B cell (primary cell): ENCODE measurements around the gene PLXNA1. TPM values are rescaled to one million over a fixed set of nuclear protein-coding genes. Genes with fewer than 3 reads are reported as not detected.

Source experiments
- ATAC-seq: fragments of 200-7000 bp; cut with Tn5 transposase; one replicate; pipeline ENCODE4 v1.10.0; 2021; ENCODE audit warnings: low read depth, mild to moderate bottlenecking, moderate number of reproducible peaks, moderate library complexity
- CTCF ChIA-PET: fragments of 350-600 bp; sonication (Branson Sonifier 250); formaldehyde crosslinking; loops from one replicate; lab custom pipeline; 2021; ENCODE audit warnings: antibody characterized with exemption, inconsistent platforms; lab: Charles Lee
- POLR2A ChIA-PET: fragments of 350-600 bp; sonication (Branson Sonifier 250); formaldehyde crosslinking; loops from one replicate; lab custom pipeline; 2021; ENCODE audit warnings: antibody characterized with exemption; lab: Charles Lee
- DNase-seq: peaks from one replicate; pipeline ENCODE4 v3.0.0; 2013
- H2AFZ ChIP-seq: 2 replicates; pipeline ENCODE4 v1.6.1; 2012; ENCODE audit warnings: mild to moderate bottlenecking, low read depth, low read length; ENCODE audit not compliant: insufficient read depth, poor library complexity, severe bottlenecking
- H3K27ac ChIP-seq, 2 donors: 1 replicate in 1 of 2; 2 replicates in 1 of 2; pipeline ENCODE4 v1.5.1; 2012 to 2013; ENCODE audit warnings: low read length in 2 of 2, mild to moderate bottlenecking in 2 of 2, moderate library complexity in 1 of 2
- H3K27me3 ChIP-seq, 4 experiments: fragments of 200-600 bp in 1 of 4; sonication (generic) in 1 of 4; replicated peaks in 1 of 4; 1 replicate in 2 of 4; 2 replicates in 2 of 4; pipeline versions ENCODE4 v1.6.1 to v1.7.0; 2013 to 2016; ENCODE audit warnings: low read length in 3 of 4, mild to moderate bottlenecking in 2 of 4, mixed read lengths in 1 of 4, moderate library complexity in 1 of 4; ENCODE audit not compliant: insufficient read depth in 4 of 4, control insufficient read depth in 3 of 4; ENCODE audit errors: control extremely low read depth in 1 of 4
- H3K36me3 ChIP-seq, 2 experiments: replicated peaks in 1 of 2; 1 replicate in 1 of 2; 2 replicates in 1 of 2; pipeline versions ENCODE4 v1.6.1 to v1.7.1; 2013; ENCODE audit warnings: low read length in 1 of 2; ENCODE audit not compliant: insufficient read depth in 2 of 2, control insufficient read depth in 1 of 2; ENCODE audit errors: control extremely low read depth in 1 of 2, extremely low read depth in 1 of 2
- H3K4me1 ChIP-seq, 2 donors: fragments of 200-600 bp in 1 of 2; sonication (generic) in 1 of 2; 1 replicate in 1 of 2; 2 replicates in 1 of 2; pipeline versions ENCODE4 v1.5.1 to v1.6.1; 2013 to 2017; ENCODE audit warnings: low read length in 2 of 2; ENCODE audit not compliant: control insufficient read depth in 2 of 2, insufficient read depth in 2 of 2
- H3K4me2 ChIP-seq: replicated peaks from 2 replicates; pipeline ENCODE3; 2012; ENCODE audit warnings: mild to moderate bottlenecking, low read depth, low read length; ENCODE audit not compliant: poor library complexity, severe bottlenecking
- H3K4me3 ChIP-seq, 5 experiments: fragments of 200-600 bp in 1 of 5; sonication (generic) in 1 of 5; 1 replicate in 3 of 5; 2 replicates in 2 of 5; pipeline versions ENCODE4 v1.5.1 to v1.7.0; 2011 to 2016; ENCODE audit warnings: low read length in 4 of 5, mild to moderate bottlenecking in 4 of 5, low read depth in 2 of 5, control low read depth in 1 of 5, moderate library complexity in 1 of 5; ENCODE audit not compliant: insufficient read depth in 1 of 5; ENCODE audit errors: control extremely low read depth in 1 of 5, extremely low read depth in 1 of 5
- H3K79me2 ChIP-seq: fragments of 200-600 bp; sonication (generic); one replicate; pipeline ENCODE4 v1.6.0; 2016; ENCODE audit warnings: low read length; ENCODE audit not compliant: control insufficient read depth, insufficient read depth
- H3K9ac ChIP-seq: fragments of 200-600 bp; sonication (generic); 2 replicates; pipeline ENCODE4 v1.6.1; 2017; ENCODE audit warnings: mild to moderate bottlenecking, low read length, moderate library complexity
- H3K9me3 ChIP-seq, 3 donors: one replicate each; pipeline versions ENCODE4 v1.6.1 to v1.7.1; 2013; ENCODE audit warnings: low read length in 2 of 3; ENCODE audit not compliant: control insufficient read depth in 2 of 3, insufficient read depth in 1 of 3; ENCODE audit errors: control extremely low read depth in 1 of 3
- H4K20me1 ChIP-seq: 2 replicates; pipeline ENCODE4 v1.6.0; 2012; ENCODE audit warnings: mild to moderate bottlenecking, low read length; ENCODE audit not compliant: insufficient read depth, control insufficient read depth, poor library complexity, severe bottlenecking
- H3K27ac Mint-ChIP-seq: one replicate; pipeline ENCODE4 v1.8.0; 2021; ENCODE audit warnings: mixed read lengths
- H3K27me3 Mint-ChIP-seq: one replicate; pipeline ENCODE4 v1.8.0; 2021; ENCODE audit warnings: mixed read lengths
- H3K4me1 Mint-ChIP-seq: one replicate; pipeline ENCODE4 v1.8.0; 2021; ENCODE audit warnings: mixed read lengths
- H3K4me3 Mint-ChIP-seq: one replicate; pipeline ENCODE4 v1.8.0; 2021; ENCODE audit warnings: mixed read lengths
- H3K9me3 Mint-ChIP-seq: one replicate; pipeline ENCODE4 v1.8.0; 2022; ENCODE audit warnings: mixed read lengths; ENCODE audit not compliant: insufficient read depth
- EZH2 ChIP-seq: IDR thresholded peaks from 2 replicates; pipeline ENCODE4 v1.6.1; 2012; ENCODE audit warnings: borderline replicate concordance, low read depth, mild to moderate bottlenecking, moderate library complexity, low read length; ENCODE audit not compliant: insufficient read depth, poor library complexity, severe bottlenecking
- WGBS: methylation state at CpG from one replicate; pipeline ENCODE4 v1.1.5; 2013; ENCODE audit warnings: missing lambda C conversion rate; ENCODE audit not compliant: insufficient coverage; 5-methylcytosine and 5-hydroxymethylcytosine counted together
- intact Hi-C: fragments of 100-400 bp; cut with micrococcal nuclease; formaldehyde crosslinking; loops from one replicate; pipeline ENCODE4 v1.10.0; 2022
- polyA plus RNA-seq: library from polyadenylated mRNA; depleted of rRNA; stranded (reverse); fragments of >200 nt; gene quantifications from 2 replicates; pipeline ENCODE4 v1.2.3, GENCODE V29; 2012
- total RNA-seq, 2 donors: library from RNA; stranded (reverse); fragments of 120-200 nt in 1 of 2; gene quantifications; 1 replicate in 1 of 2; 2 replicates in 1 of 2; pipeline versions ENCODE4 v1.2.3 to v1.2.4, GENCODE V29; 2013 to 2022
- TF ChIP-seq, protein P1 (sequence below): fragments of 200-600 bp; IDR thresholded peaks from one replicate; pipeline ENCODE4 v1.8.0; 2022; ENCODE audit warnings: antibody characterized with exemption, mild to moderate bottlenecking

PLXNA1 gene
- total and polyA plus RNA-seq, 2 donors (not counting 1 experiment from before 2014, with no cell fraction given), result 6.7 to 22.3 TPM

DNA sequence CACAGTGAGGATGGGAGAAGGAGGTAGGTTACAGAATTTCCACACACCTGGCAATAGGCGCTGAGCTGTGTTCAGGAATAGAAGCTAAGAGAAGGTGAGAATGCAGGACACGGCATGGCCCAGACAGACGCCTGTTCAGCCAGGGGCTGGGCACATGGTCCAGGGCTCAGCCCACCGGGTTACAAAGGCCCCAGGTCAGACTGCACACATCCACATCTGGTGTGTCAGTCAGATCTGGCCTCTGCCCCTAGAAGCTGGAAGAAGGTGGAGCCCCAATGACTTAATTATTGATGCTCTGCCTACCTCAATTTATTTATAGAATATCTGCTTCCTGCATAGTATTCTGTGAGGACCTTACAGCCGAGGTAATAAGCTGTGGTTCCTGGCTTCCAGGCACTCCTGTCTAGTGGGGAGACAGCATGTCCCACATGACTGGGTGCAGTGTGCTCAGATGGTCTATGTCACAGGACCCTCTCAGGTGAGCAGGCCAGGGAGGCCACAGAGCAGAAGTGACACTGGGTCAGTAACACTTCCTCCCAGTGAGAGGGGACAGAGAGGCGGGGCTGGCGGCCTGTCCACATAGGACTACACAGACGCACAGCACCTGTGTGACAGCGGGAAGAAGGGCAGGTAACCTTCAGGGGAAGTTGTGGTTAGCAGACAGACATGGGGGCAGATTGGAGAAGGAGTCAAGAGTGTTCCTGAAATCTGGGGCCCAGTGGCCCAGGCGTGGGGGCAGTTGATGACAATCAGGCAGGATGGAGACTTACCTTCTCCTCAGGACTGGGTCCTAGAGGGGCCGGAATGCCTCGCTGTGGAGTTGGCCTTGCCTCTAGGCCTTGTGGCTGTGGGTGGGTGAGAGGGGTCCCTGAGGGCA lies 38.6 kb upstream of the PLXNA1 start:
- no peak for DNase-seq
- H3K9me3 ChIP-seq, result peaks cover 0 to 3% (median 0%) of the 10 kb centered on the region in 3 donors
- no peak overlapping the region for H3K4me3 ChIP-seq
- no peak overlapping the region for H3K9ac ChIP-seq
- H3K4me2 ChIP-seq, result peak overlapping the region; percentile 9
- no peaks in the 10 kb centered on the region for H3K27me3 ChIP-seq
- H3K4me1 ChIP-seq, result peaks cover 0 to 21% of the 10 kb centered on the region in 2 donors
- CTCF ChIA-PET, result interaction anchor here (1.2 kb wide), 1 partner anchor 38 kb away, joined by 3 read pairs; no protein-coding TSS in a partner anchor
- no peaks in the 10 kb centered on the region for H3K79me2 ChIP-seq
- WGBS, result 85% methylated on average over 10 of the region's 12 CpGs
- H3K4me1 Mint-ChIP-seq, result peaks cover 29% of the 10 kb centered on the region
- no peaks in the 10 kb centered on the region for H3K9me3 Mint-ChIP-seq
- TF ChIP-seq, protein P1, sequence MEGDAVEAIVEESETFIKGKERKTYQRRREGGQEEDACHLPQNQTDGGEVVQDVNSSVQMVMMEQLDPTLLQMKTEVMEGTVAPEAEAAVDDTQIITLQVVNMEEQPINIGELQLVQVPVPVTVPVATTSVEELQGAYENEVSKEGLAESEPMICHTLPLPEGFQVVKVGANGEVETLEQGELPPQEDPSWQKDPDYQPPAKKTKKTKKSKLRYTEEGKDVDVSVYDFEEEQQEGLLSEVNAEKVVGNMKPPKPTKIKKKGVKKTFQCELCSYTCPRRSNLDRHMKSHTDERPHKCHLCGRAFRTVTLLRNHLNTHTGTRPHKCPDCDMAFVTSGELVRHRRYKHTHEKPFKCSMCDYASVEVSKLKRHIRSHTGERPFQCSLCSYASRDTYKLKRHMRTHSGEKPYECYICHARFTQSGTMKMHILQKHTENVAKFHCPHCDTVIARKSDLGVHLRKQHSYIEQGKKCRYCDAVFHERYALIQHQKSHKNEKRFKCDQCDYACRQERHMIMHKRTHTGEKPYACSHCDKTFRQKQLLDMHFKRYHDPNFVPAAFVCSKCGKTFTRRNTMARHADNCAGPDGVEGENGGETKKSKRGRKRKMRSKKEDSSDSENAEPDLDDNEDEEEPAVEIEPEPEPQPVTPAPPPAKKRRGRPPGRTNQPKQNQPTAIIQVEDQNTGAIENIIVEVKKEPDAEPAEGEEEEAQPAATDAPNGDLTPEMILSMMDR, result no peak
- TF ChIP-seq EZH2, result no peak
- ATAC-seq, result no peak
- H3K4me3 Mint-ChIP-seq, result no peak overlapping the region
- no peak overlapping the region for H3K27ac ChIP-seq
- intact Hi-C loops, result no loop called here
- H3K27me3 Mint-ChIP-seq, result peaks cover 5% of the 10 kb centered on the region
- no peaks in the 10 kb centered on the region for H3K36me3 ChIP-seq
- peak overlapping the region; percentile 2 for H3K27ac Mint-ChIP-seq
- no peak overlapping the region for H2AFZ ChIP-seq
- POLR2A ChIA-PET, result no interaction called here
- no peaks in the 10 kb centered on the region for H4K20me1 ChIP-seq

DNA sequence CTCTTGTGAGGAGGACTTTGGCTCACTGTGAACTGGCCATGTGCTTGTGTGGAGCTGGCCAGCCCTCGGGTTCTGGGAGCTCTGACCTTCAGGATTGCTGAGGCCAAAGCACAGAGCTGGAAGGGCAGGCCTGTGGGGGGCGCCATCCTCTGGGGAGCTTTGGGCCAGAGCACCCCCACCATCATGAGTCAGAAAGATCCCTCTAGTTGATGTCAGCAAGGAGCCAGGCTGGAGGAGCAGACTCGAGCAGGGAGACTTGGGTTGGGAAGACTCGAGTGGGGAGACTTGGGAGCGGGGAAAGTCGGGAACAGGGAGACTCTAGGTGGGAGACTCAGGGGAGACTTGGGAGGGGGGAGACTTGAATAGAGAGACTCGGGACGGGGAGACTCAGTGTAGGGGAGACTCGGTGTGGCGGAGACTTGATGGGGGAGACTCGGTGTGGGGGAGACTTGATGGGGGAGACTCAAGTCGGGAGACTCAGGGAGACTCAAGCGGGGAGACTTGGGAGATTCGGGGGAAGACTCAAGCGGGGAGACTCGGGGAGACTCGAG lies 37.7 kb upstream of the PLXNA1 start:
- Histone ChIP-seq H3K27me3 (no peaks in the 10 kb centered on the region), H4K20me1 (no peaks in the 10 kb centered on the region), H3K79me2 (no peaks in the 10 kb centered on the region), H3K4me3 (no peak overlapping the region), H3K36me3 (no peaks in the 10 kb centered on the region), H3K9me3 (peaks cover 0 to 3% (median 0%) of the 10 kb centered on the region in 3 donors), H3K9ac (no peak overlapping the region), H3K27ac (no peak overlapping the region), H3K4me2 (no peak overlapping the region), H3K4me1 (peaks cover 0 to 21% of the 10 kb centered on the region in 2 donors), H2AFZ (no peak overlapping the region)
- WGBS, result 94% methylated on average over 17 of the region's 17 CpGs
- intact Hi-C loops, result no loop called here
- ATAC-seq (no peak), DNase-seq (no peak)
- Mint-ChIP-seq H3K27ac (no peak overlapping the region), H3K9me3 (no peaks in the 10 kb centered on the region), H3K27me3 (peaks cover 5% of the 10 kb centered on the region), H3K4me3 (no peak overlapping the region), H3K4me1 (peaks cover 29% of the 10 kb centered on the region)
- POLR2A ChIA-PET, result no interaction called here
- TF ChIP-seq, protein P1, result no peak
- no peak for TF ChIP-seq EZH2
- CTCF ChIA-PET, result no interaction called here
